Measurements from ENCODE around the gene CIB4. TPM values are rescaled to one million over a fixed set of nuclear protein-coding genes. Genes with fewer than 3 reads are reported as not detected.

Gene CIB4
- total RNA-seq, 1 experiment from 2014 or later: not detected

- Mint-ChIP-seq H3K4me3 (no peak overlapping the region), H3K27me3 (ENCODE audit: low read depth) (peaks cover 2% of the 10 kb centered on the region; the same call in 1 of the 2 replicates), H3K9me3 (no peaks in the 10 kb centered on the region), H3K27ac (no peak overlapping the region), H3K36me3 (no peaks in the 10 kb centered on the region), H3K4me1 (peaks cover 34% of the 10 kb centered on the region)
- ChIA-PET CTCF (interaction anchor here (1.3 kb wide), 3 partner anchors 89 to 333 kb away, joined by 3 to 4 read pairs (median 3); no protein-coding TSS in a partner anchor), POLR2A (no interaction called here)
- no peak for ATAC-seq
- TF ChIP-seq E2F4 (CRISPR knock-in tag; IDR thresholded peaks at IDR 0.05; ENCODE audit: borderline replicate concordance, low read depth): no peak
- DNase-seq (ENCODE audit: low spot score): no peak
Observed at GRCh38 chr2:26609839-26610277, 31.3 kb downstream of the CIB4 start.

- H3K27me3 Mint-ChIP-seq (ENCODE audit: low read depth): peaks cover 2% of the 10 kb centered on the region; the same call in 1 of the 2 replicates
- POLR2A ChIA-PET: no interaction called here
- no peak overlapping the region for H3K27ac Mint-ChIP-seq
- no peak for TF ChIP-seq SP1 (CRISPR knock-in tag; conservative IDR thresholded peaks at IDR 0.05)
- no peak for TF ChIP-seq USF2 (CRISPR knock-in tag; IDR thresholded peaks at IDR 0.05)
- no peak for TF ChIP-seq ZNF425 (CRISPR knock-in tag; conservative IDR thresholded peaks at IDR 0.05)
- no peak for TF ChIP-seq ATF2 (CRISPR knock-in tag; IDR thresholded peaks at IDR 0.05; ENCODE audit: borderline replicate concordance, low read depth)
- no peak for TF ChIP-seq JAZF1 (CRISPR knock-in tag; IDR thresholded peaks at IDR 0.05)
- TF ChIP-seq ZNF232 (CRISPR knock-in tag; IDR thresholded peaks at IDR 0.05): no peak
- no peak for TF ChIP-seq EMX1 (CRISPR knock-in tag; IDR thresholded peaks at IDR 0.05)
- no peak for TF ChIP-seq ZSCAN18 (CRISPR knock-in tag; IDR thresholded peaks at IDR 0.05)
- TF ChIP-seq ZBTB43 (CRISPR knock-in tag; IDR thresholded peaks at IDR 0.05): no peak
- TF ChIP-seq ZNF396 (CRISPR knock-in tag; IDR thresholded peaks at IDR 0.05; ENCODE audit: borderline replicate concordance): no peak
- H3K4me3 Mint-ChIP-seq: no peak overlapping the region
- H3K4me1 Mint-ChIP-seq: peaks cover 34% of the 10 kb centered on the region
- CTCF ChIA-PET: interaction anchor here (1.3 kb wide), 2 partner anchors 88 to 334 kb away, joined by 3 to 4 read pairs; no protein-coding TSS in a partner anchor
- H3K9me3 Mint-ChIP-seq: no peaks in the 10 kb centered on the region
- no peaks in the 10 kb centered on the region for H3K36me3 Mint-ChIP-seq
- ATAC-seq (no peak), DNase-seq (ENCODE audit: low spot score) (no peak)
Observed at GRCh38 chr2:26609205-26609631, 31.9 kb downstream of the CIB4 start.

- POLR2A ChIA-PET: no interaction called here
- no peaks in the 10 kb centered on the region for H3K9me3 Mint-ChIP-seq
- TF ChIP-seq ZNF317 (CRISPR knock-in tag; IDR thresholded peaks at IDR 0.05; ENCODE audit: borderline replicate concordance, low read depth): no peak
- H3K4me3 Mint-ChIP-seq: no peak overlapping the region
- H3K27me3 Mint-ChIP-seq (ENCODE audit: low read depth): peaks cover 2% of the 10 kb centered on the region; the same call in 1 of the 2 replicates
- no peak for DNase-seq (ENCODE audit: low spot score)
- H3K36me3 Mint-ChIP-seq: no peaks in the 10 kb centered on the region
- ATAC-seq: no peak
- H3K27ac Mint-ChIP-seq: no peak overlapping the region
- CTCF ChIA-PET: no interaction called here
- peaks cover 28% of the 10 kb centered on the region for H3K4me1 Mint-ChIP-seq
Observed at GRCh38 chr2:26608557-26608956, 32.6 kb downstream of the CIB4 start.

Data from WTC11 (cell line).